Measurements from ENCODE around the gene GREM1. TPM values are rescaled to one million over a fixed set of nuclear protein-coding genes. Genes with fewer than 3 reads are reported as not detected.

GREM1 gene
- total RNA-seq, 3 donors from 2014 or later (not counting 1 experiment from before 2014, with no cell fraction given), result not detected

GRCh38 chr15:32675466-32675865, 42.3 kb upstream of the GREM1 start:
- Mint-ChIP-seq H3K4me1 (no peaks in the 10 kb centered on the region), H3K27ac (no peak overlapping the region), H3K4me3 (no peak overlapping the region), H3K36me3 (no peaks in the 10 kb centered on the region), H3K9me3 (no peaks in the 10 kb centered on the region), H3K27me3 (ENCODE audit: low read depth in 2 of 2) (peaks cover 2 to 11% of the 10 kb centered on the region in 2 donors)
- Histone ChIP-seq H3K36me3 (ENCODE audit: control insufficient read depth, insufficient read depth, low read length) (no peaks in the 10 kb centered on the region), H3K27ac (ENCODE audit: low read length) (no peak overlapping the region), H3K4me1 (ENCODE audit: control insufficient read depth, insufficient read depth, low read length) (no peaks in the 10 kb centered on the region), H3K9me3 (ENCODE audit: control insufficient read depth, insufficient read depth, low read length) (no peaks in the 10 kb centered on the region), H3K27me3 (ENCODE audit: control insufficient read depth, insufficient read depth, low read length) (no peaks in the 10 kb centered on the region), H3K4me3 (ENCODE audit: low read length) (no peak overlapping the region)
- TF ChIP-seq CTCF (IDR thresholded peaks at IDR 0.05), result no peak
- intact Hi-C loops (cut with micrococcal nuclease), result no loop called here
- ATAC-seq (no peak), DNase-seq (no peak)
- 70% methylated on average over 5 of the region's 6 CpGs for WGBS (ENCODE audit: insufficient coverage)

DNA sequence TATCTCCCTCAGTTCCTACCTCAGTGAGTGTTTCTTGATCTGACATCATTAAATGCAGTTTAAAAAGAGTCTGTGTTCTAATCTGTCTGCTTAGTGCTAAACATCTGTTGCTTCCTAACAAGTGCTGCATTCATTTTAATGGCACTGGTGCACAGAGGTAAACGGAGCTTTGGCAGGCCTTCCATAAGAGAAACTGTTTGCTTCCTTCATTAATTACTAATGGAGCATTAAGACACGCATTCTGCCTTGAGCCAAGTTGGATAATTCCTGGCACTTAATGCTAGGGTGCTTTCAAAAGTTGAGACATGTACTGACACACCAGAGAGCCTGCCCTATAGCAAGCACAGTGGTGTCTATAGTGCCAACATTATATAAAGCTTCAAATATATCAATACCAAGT, 41.6 kb upstream of the GREM1 start:
- Histone ChIP-seq H3K36me3 (ENCODE audit: control insufficient read depth, insufficient read depth, low read length) (no peaks in the 10 kb centered on the region), H3K9me3 (ENCODE audit: control insufficient read depth, insufficient read depth, low read length) (no peaks in the 10 kb centered on the region), H3K4me1 (ENCODE audit: control insufficient read depth, insufficient read depth, low read length) (no peaks in the 10 kb centered on the region), H3K27ac (ENCODE audit: low read length) (no peak overlapping the region), H3K4me3 (ENCODE audit: low read length) (no peak overlapping the region), H3K27me3 (ENCODE audit: control insufficient read depth, insufficient read depth, low read length) (no peaks in the 10 kb centered on the region)
- Mint-ChIP-seq H3K27ac (no peak overlapping the region), H3K9me3 (no peaks in the 10 kb centered on the region), H3K4me3 (no peak overlapping the region), H3K36me3 (no peaks in the 10 kb centered on the region), H3K27me3 (ENCODE audit: low read depth in 2 of 2) (peaks cover 2 to 11% of the 10 kb centered on the region in 2 donors), H3K4me1 (no peaks in the 10 kb centered on the region)
- intact Hi-C loops (cut with micrococcal nuclease), result no loop called here
- no peak for TF ChIP-seq CTCF (IDR thresholded peaks at IDR 0.05)
- WGBS (ENCODE audit: insufficient coverage), result 88% methylated on average over 2 of the region's 2 CpGs
- no peak for DNase-seq
- ATAC-seq, result no peak

DNA sequence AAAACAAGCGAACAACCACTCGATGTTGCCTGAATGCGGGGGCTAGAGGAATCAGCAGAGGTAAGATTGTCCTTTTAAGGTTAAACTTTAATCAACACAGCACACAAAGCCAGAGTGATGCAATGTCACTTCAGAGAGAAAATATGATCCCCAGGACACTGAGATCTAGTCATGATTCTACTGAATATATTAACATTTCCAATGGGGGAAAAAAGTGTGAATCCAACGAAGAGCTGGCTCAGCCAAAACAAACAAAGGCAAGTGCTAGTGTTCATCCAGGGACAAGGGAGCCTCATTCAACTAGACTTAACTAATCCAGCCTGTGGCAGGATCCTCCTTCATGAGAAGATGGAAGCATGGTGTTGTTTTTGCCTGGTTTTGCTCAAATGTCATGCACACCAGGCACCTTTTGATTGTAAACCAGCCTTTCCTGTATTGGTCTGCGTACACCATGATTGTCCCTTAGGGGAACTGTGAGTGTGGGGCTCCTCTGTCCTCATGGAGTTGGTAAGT, 40.5 kb upstream of the GREM1 start:
- H3K36me3 ChIP-seq (ENCODE audit: control insufficient read depth, insufficient read depth, low read length), result no peaks in the 10 kb centered on the region
- H3K27ac ChIP-seq (ENCODE audit: low read length), result no peak overlapping the region
- no peak overlapping the region for H3K27ac Mint-ChIP-seq
- no peak overlapping the region for H3K4me3 Mint-ChIP-seq
- WGBS (ENCODE audit: insufficient coverage), result 92% methylated on average over 4 of the region's 5 CpGs
- H3K27me3 ChIP-seq (ENCODE audit: control insufficient read depth, insufficient read depth, low read length), result no peaks in the 10 kb centered on the region
- DNase-seq (no peak), ATAC-seq (no peak)
- no peaks in the 10 kb centered on the region for H3K9me3 Mint-ChIP-seq
- no peaks in the 10 kb centered on the region for H3K36me3 Mint-ChIP-seq
- H3K4me1 Mint-ChIP-seq, result no peaks in the 10 kb centered on the region
- intact Hi-C loops (cut with micrococcal nuclease), result no loop called here
- H3K4me3 ChIP-seq (ENCODE audit: low read length), result no peak overlapping the region
- no peak for TF ChIP-seq CTCF (IDR thresholded peaks at IDR 0.05)
- H3K9me3 ChIP-seq (ENCODE audit: control insufficient read depth, insufficient read depth, low read length), result no peaks in the 10 kb centered on the region
- H3K4me1 ChIP-seq (ENCODE audit: control insufficient read depth, insufficient read depth, low read length), result no peaks in the 10 kb centered on the region
- H3K27me3 Mint-ChIP-seq (ENCODE audit: low read depth in 2 of 2), result peaks cover 2 to 11% of the 10 kb centered on the region in 2 donors

GRCh38 chr15:32679298-32679690, 38.5 kb upstream of the GREM1 start:
- intact Hi-C loops (cut with micrococcal nuclease), result no loop called here
- WGBS (ENCODE audit: insufficient coverage), result 98% methylated on average over 4 of the region's 4 CpGs
- Mint-ChIP-seq H3K27ac (no peak overlapping the region), H3K36me3 (no peaks in the 10 kb centered on the region), H3K27me3 (ENCODE audit: low read depth in 2 of 2) (peaks cover 2 to 11% of the 10 kb centered on the region in 2 donors), H3K9me3 (no peaks in the 10 kb centered on the region), H3K4me3 (no peak overlapping the region), H3K4me1 (no peaks in the 10 kb centered on the region)
- Histone ChIP-seq H3K4me1 (ENCODE audit: control insufficient read depth, insufficient read depth, low read length) (no peaks in the 10 kb centered on the region), H3K4me3 (ENCODE audit: low read length) (no peak overlapping the region), H3K9me3 (ENCODE audit: control insufficient read depth, insufficient read depth, low read length) (no peaks in the 10 kb centered on the region), H3K27me3 (ENCODE audit: control insufficient read depth, insufficient read depth, low read length) (no peaks in the 10 kb centered on the region), H3K36me3 (ENCODE audit: control insufficient read depth, insufficient read depth, low read length) (no peaks in the 10 kb centered on the region), H3K27ac (ENCODE audit: low read length) (no peak overlapping the region)
- no peak for TF ChIP-seq CTCF (IDR thresholded peaks at IDR 0.05)
- ATAC-seq (no peak), DNase-seq (no peak)

Data from natural killer cell (primary cell).